KG1 (cell line): ENCODE data around the gene OR52E1.
"Not testable (repeated sequence)": the region's sequence is repeated elsewhere in the genome, so short reads cannot be mapped to it uniquely, and the experiment has no call there.

Experiments used
- DNase-seq: peaks from one replicate; lab custom pipeline; 2025; lab: John Stamatoyannopoulos, UW

OR52E1 gene

DNA sequence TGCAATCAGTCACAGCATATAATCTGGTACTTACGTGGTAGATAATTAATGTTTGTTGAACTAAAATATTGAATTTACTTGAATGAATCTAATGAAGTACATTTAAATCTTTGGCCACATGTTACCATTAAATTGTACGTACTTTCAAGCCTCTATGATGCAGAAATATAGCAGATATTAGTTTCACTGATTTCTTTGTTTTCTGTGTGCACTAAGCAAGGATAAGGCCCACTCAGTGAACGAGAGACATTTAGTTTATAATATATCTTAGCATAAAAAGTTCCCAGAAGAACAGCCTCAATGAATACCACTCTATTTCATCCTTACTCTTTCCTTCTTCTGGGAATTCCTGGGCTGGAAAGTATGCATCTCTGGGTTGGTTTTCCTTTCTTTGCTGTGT lies at the start of gene OR52E1:
TSS of gene OR52E1 (plus strand) at position 301 of the 400 bp plus-strand sequence.
- no peak for DNase-seq

DNA sequence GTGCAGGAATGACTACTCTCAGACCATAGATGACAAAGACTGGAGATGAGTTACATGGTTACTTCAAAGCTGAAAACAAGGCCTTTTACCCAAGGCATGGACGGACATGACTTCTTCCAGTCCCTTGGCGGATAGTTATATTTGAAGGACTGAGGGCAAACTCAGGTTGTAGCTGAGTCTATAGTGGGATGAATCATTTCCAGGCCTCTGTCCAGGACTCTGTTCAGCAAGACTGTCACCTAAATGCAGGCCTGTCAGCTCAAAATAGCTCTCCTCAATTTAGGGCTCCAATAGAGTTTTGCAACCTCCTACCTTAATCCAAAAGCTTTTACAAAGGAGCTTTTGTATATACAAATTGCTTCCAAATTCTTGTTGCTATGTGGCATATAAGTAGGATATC lies 47.4 kb upstream of the OR52E1 start:
- DNase-seq: no peak

DNA sequence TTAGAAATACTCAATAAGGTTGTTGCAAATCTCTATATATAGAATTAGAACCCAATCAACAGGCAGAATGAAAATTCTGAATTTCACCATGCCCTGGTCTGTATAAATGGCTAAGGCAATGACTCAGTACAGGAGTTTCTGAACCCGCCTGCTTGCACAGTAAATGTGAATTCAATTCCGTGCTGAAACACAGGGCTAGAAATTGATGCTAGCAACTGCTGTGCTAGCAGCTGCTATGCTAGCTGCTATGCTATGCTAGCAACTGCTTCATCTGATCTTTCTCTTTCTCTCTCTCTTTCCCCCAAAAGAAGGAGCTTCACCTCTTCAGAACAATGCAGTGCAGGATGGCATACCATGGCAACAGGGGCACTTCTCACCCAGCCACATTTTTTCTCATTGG lies 32.7 kb upstream of the OR52E1 start:
- DNase-seq: no peak

DNA sequence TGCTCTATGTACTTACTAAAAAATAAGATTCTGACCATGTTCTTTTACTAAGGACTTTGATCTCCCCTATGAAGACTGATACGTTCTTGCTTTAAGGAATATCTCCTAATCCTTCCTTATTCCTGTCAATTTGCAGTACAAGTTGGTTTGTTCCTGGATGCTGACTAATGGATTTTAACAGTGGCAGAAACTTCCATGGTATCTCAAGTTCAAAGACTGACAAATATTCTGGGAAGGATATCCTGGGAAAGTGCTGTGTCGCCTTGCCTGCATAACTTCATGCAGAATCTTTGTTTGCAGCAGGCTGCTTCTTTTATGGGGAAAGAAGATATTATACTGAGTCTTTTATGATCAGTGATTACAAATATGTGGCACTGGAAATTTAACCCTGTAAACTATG lies 31.4 kb upstream of the OR52E1 start:
- DNase-seq: no peak

DNA sequence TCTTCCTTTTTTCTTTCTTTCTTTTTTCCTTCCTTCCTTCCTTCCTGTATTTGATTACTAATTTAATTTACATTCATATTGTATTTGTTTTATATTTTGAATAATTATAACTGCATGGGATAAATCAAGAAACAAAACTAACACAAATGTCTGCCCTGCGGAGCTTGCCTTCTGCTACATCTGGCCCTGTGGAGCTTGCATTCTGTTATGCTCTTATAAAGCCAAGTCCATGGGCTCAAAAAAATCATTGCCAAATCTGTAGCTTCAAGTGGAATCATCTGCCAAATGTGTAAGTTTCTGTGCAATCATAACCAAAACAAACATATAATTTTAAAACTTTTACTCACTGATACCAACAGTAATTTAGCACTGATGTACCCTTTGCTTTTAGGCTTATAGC lies 31.0 kb upstream of the OR52E1 start:
- no peak for DNase-seq

DNA sequence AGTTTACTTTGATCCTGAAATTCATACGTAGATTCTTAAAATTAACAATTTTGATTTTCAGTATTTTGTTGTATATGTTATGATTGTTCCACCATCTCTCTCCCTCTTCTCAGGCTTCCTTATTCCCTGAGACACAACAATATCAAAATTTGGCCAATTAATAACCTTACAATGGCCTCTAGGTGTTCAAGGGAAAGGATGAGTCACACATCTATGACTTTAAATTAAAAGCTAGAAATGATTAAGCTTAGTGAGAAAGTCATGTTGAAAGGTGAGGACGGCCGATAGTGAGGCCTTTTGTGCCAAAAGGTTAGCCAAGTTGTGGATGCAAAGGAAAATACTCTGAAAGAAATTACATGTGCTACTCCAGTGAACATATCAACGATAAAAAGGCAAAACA lies 28.5 kb upstream of the OR52E1 start:
- DNase-seq: no peak

DNA sequence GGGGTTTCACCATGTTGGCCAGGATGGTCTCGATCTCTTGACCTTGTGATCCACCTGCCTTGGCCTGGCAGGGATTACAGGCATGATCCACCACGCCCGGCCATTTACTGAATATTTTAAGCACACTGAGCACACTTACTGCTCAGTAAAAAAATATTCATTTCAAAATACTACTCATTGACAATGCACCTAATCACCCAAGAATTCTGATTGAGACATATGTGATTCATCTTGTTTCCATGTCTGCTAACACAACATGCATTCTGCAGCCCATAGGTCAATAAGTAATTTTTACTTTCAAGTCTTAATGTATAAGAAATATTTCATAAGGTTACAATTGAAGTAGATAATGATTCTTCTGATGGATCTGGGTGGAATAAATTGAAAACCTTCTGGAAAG lies 27.3 kb upstream of the OR52E1 start:
- DNase-seq: no peak

DNA sequence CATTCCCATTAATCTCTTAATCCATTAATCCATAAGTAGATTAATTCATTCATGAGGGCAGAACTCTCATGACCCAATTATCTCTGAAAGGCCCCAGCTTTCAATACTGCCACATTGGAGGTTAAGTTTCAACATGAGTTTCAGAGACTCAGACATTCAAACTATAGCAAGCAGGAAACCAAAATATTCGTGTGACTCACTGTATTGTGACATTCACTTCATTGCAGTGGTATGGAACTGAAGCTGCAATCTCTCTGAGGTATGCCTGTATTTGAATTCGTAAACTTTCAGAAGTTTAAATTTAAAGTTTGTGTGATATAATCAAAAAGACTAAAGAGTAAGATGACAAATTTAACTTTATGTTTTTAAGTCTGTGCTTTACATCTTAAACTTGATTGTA lies 26.0 kb upstream of the OR52E1 start:
- no peak for DNase-seq

DNA sequence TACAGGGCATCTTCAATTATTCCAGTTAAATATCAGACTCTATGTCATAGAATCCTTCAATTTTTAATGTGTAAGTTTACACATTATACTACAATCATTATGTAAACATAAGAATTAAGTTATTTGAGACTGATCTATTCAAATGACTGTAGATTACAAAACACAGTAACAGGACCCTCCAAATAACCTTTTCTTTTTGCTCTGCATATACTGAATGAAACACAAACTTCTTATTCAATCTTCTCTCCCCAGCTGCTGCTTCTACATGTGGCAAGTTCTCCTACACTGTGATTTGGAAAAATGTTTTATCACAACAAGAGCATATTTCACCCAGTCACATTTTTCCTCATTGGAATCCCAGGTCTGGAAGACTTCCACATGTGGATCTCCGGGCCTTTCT lies 23.1 kb upstream of the OR52E1 start, which contains the start of gene OR52J3:
TSS of gene OR52J3 (plus strand) at position 301 of the 400 bp plus-strand sequence. CDS start at position 301, 0 bp downstream.
- no peak for DNase-seq

DNA sequence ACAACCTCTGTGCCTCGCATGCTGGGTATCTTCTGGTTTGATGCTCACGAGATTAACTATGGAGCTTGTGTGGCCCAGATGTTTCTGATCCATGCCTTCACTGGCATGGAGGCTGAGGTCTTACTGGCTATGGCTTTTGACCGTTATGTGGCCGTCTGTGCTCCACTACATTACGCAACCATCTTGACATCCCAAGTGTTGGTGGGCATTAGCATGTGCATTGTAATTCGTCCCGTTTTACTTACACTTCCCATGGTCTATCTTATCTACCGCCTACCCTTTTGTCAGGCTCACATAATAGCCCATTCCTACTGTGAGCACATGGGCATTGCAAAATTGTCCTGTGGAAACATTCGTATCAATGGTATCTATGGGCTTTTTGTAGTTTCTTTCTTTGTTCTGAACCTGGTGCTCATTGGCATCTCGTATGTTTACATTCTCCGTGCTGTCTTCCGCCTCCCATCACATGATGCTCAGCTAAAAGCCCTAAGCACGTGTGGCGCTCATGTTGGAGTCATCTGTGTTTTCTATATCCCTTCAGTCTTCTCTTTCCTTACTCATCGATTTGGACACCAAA lies 22.5 kb upstream of the OR52E1 start:
- DNase-seq: no peak

DNA sequence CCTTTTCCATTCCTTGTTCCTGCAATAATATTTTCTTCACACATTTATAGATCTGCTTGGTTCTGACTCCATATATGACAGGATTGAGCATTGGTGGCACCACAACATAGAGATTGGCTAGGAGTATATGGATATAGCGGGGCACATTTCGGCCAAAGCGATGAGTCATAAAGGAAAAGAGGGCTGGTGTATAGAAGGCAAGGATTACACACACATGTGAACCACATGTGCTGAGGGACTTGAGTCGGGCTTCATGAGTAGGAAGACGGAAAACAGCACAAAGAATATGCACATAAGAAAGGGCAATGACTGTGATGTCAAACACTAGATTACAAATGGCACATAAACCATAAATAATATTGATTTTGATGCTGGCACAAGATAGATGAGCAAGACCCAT lies 10.7 kb upstream of the OR52E1 start:
- DNase-seq: not testable (repeated sequence)

DNA sequence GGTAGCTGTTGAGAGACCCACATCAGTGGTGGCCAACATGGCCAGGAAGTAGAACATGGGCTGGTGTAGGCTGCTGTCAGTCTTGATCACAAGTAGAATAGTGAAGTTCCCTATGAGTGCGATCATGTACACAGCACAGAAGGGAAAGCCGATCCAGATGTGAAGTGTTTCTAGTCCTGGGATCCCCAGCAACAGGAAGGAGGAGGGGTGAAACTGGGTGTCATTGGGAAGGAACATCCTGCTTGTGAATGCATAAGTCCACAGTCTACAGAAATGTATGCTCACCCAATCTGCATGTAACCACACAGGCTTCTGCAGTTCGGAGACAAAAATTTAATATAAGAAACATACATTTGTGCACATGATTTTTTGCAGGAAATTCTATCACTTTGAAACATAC lies 10.0 kb upstream of the OR52E1 start, which contains the start of gene OR52E2:
TSS of gene OR52E2 (minus strand) at position 237 of the 400 bp plus-strand sequence. CDS start at position 237, 0 bp downstream.
- DNase-seq: no peak

DNA sequence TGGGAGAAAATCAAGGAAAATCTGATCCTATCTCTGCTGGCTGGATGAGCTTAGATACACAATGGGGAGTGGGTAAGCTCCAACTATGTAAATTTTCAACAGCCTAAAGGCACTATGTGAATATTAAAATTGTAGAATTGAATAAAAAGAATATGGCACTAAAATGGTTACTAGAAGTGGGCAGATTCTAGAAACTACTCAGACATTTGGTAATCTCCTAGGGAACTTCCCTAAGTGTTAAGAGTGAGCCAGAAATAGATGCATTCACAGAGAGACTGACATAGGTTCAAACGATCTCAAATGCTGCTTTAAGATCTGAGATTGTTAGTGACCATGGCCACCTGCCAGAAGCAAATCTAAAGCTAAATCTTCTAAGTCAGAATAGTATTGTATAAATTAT lies 4.3 kb upstream of the OR52E1 start:
- no peak for DNase-seq

DNA sequence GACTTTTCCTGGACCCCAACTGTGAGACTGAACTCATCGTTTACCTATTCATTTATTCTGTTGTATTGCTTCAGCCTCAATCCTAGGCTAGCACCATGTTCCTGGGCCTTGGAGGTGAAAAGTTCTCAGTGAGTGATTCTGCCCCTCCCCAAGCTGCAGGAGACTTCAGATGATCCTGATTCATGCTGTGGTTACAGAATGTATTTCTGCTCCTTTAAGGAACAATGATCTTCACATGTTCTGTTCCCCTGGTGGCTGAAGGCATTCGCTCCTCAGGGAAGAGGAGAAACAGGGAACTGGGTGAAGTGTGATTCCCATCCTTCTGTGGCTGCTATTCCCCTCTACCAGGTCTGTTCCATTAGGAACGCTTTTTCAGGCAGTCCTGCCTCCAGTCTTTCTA lies 2.4 kb downstream of the OR52E1 start:
- DNase-seq: no peak

DNA sequence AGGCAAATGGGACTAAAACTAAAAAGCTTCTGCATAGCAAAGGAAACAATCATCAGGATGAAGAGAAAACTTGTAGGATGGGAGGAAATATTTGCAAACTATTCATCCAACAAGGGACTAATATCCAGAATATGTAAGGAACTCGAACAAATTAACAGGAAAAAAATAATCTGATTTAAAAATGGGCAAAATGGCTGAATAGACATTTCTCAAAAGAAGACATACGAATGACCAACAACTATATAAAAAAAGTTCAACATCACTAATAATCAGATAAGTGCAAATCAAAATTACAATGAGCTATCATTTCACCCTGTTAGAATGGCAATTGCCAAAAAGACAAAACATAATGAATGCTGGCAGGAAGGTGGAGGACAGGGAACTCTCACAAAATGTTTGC lies 12.0 kb downstream of the OR52E1 start:
- DNase-seq: no peak

DNA sequence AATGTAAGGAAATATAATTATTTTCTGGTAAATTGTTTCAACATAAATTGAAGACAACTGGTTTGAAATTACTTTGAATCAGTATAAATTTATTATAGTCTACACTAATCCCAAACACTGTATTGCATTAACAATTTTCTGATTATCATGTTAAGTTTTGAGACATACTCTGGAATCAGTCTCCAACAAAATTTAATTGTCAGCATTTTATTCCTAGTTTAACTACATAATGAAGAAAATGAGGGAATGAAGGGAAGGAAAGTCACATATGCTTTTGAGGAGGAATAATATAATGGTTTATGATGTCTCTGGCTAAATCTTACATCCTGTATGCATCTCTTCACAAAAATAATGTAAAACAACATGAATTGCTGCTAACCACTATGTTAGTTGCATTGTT lies 14.2 kb downstream of the OR52E1 start:
- DNase-seq: no peak

DNA sequence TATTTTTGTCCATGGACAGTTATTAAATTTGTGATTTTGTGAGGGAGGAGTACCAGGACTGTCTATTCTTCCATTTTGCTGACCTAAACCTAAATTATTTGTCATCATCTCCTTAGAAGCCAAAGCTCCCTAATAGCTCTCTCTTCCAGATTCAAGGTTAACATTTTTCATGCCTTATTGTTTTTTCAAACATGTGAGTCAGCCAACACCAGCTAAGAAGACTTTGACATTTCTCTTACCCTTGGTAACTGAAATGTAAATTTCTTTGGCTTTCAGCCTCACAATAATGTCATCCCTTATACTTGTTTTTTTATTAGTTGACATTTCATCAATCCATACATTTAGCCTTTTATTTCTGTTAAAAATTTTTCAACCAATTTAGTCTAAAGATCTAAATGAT lies 19.2 kb downstream of the OR52E1 start:
- no peak for DNase-seq

DNA sequence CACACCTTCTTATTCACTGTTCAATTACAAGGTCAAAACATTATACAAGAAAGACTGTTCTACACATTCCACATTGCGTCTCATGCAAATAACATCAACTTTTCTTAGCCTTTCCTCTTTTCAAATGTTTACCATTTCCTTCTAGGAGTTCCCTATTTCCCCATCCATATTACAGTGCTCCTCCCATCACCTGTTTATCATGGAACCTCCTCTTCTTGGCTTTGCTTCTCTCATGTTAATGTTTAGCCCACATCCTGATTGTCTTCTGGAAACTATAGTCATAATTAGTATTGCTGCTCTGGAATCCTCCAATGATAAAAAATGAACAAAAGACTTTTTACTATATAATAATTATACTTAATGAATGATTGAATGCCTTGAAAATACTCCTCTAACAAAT lies 21.3 kb downstream of the OR52E1 start:
- DNase-seq: no peak

DNA sequence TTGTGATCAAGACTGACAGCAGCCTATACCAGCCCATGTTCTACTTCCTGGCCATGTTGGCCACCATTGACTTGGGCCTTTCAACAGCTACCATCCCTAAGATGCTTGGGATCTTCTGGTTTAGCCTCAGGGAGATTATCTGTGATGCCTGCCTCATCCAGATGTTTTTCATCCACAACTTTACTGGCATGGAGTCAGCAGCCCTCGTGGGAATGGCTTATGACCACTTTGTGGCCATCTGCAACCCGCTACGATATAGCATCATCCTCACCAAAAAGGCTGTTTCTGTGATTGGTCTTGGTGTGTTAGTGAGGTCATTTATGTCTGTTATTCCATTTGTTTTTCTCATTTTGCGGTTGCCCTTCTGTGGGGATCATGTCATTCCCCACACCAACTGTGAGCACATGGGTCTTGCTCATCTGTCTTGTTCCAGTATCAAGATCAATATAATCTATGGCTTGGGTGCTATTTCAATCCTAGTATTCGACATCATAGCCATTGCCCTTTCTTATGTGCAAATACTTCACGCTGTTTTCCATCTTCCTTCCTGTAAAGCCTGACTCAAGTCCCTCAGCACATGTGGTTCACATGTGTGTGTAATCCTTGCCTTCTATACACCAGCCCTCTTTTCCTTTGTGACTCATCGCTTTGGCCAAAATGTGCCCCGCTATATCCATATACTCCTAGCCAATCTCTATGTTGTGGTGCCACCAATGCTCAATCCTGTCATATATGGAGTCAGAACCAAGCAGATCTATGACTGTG lies 23.6 kb downstream of the OR52E1 start:
- DNase-seq: no peak

DNA sequence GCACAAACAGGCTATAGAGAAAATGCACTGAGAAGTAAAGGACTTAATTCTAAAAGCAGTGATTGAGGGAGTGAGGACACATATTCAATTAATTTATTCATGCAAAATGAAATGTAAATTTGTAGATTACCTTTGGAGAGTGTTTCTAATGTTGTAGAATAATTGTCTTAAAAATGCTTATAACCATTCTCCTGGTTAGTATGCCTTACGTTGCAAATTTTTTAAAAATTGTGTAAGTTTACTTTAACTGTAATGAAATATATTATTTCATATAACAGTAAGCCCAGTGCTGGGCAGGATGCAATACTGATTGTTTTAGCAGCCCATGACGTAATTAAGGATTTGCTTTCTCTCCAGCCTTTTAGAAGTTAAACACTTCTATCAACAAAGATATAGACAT lies 26.6 kb downstream of the OR52E1 start:
- no peak for DNase-seq

DNA sequence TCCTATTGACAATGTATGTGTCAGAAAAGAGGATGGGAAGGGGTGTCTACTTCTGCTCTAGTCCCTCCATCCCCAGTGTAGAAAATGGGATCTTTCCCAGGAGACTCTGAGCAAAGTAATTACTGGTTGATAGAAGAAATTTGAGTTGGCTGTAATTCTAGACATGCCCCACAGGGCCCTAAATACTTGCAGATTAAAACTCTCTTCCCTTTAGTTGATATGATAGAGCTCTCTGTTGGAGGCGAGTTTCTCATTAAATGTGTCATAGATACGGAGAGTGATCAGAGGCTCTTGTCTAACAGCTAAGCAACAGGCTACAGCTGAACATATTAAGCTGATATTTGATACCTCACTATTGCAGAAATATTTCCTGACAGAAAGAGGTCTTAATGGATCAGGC lies 32.9 kb downstream of the OR52E1 start:
- DNase-seq: no peak

DNA sequence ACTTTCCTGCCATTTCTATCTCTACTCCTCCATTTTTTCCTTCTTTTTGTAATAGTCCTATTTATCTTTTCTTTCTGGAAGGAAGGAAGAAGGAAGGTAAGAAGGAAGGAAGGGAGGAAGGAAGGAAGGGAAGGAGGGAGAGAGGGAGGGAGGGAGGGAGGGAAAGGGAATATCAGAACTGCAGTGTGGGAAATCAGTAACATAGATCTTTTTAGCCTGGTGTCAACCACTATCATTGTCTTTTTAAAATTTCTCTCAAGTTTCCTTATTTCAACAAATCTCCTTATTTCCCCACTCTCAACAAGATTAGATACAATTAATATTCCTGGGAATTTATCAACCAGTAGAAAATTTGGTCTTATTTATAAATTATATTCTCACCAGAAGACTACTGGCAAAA lies 33.7 kb downstream of the OR52E1 start:
- no peak for DNase-seq

DNA sequence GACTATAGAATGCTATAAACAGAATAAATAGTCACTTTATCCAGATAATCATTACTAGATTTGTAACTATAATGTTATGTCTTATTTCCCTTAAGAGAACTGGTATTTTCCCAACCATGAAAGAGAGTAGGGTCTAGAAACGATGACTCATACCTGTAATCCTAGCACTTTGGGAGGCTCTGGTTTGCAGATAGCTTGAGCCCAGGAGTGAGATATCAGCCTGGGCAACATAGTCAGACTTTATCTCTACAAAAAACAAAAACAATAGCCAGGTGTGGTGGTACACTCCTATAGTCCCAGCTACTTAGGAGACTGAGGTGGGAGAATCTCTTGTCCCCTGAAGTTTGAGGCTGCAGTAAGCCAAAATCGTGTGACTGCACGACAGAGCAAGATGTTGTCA lies 37.9 kb downstream of the OR52E1 start:
- DNase-seq: no peak

DNA sequence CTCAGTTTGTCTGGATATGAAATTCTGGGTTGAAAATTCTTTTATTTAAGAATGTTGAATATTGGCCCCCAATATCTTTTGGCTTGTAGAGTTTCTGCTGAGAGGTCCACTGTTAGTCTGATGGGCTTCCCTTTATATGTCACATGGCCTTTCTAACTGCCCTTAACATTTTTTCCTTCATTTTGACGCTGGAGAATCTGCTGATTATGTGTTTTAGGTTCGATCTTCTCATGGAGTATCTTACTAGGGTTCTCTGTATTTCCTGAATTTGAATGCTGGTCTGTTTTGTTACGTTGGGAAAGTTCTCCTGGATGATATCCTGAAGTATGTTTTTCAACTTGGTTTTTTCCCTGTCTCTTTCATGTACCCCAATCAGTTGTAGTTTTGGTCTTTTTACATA lies 46.0 kb downstream of the OR52E1 start:
- DNase-seq: no peak
